Measurements from ENCODE around the gene OR1D5. TPM values are rescaled to one million over a fixed set of nuclear protein-coding genes. Genes with fewer than 3 reads are reported as not detected.
"Not testable (repeated sequence)": the region's sequence is repeated elsewhere in the genome, so short reads cannot be mapped to it uniquely, and the experiment has no call there.

OR1D5 gene
- total and polyA plus RNA-seq, 7 experiments from 2014 or later = not detected

GRCh38 chr17:3034578-3034920 lies 28.9 kb downstream of the OR1D5 start:
- POLR2A ChIA-PET = no interaction called here
- no peak overlapping the region for H3K27ac ChIP-seq (ENCODE audit: low read depth, low read length)
- DNase-seq = peak in 1 of 9 donors; percentile 15
- Mint-ChIP-seq H3K4me3 (no peak overlapping the region), H3K36me3 (peaks cover 0 to 9% (median 0%) of the 10 kb centered on the region in 5 donors), H3K4me1 (peaks cover 0 to 5% (median under 1%) of the 10 kb centered on the region in 7 donors), H3K27me3 (no peaks in the 10 kb centered on the region), H3K27ac (no peak overlapping the region), H3K9me3 (no peaks in the 10 kb centered on the region)
- H3K4me3 ChIP-seq (ENCODE audit: low read length) = no peak overlapping the region
- H3K9me3 ChIP-seq (ENCODE audit: control insufficient read depth in 2 of 3, low read length in 3 of 3) = no peaks in the 10 kb centered on the region
- ATAC-seq = no peak
- no peaks in the 10 kb centered on the region for H3K27me3 ChIP-seq (ENCODE audit: control insufficient read depth in 2 of 2, insufficient read depth in 2 of 2, low read length in 2 of 2)
- intact Hi-C loops (cut with micrococcal nuclease) = no loop called here
- CTCF ChIA-PET = no interaction called here
- H3K36me3 ChIP-seq (ENCODE audit: control insufficient read depth in 2 of 3, insufficient read depth in 3 of 3, low read length in 3 of 3) = peaks cover 0 to 6% (median 0%) of the 10 kb centered on the region in 3 experiments
- H3K4me1 ChIP-seq (ENCODE audit: control insufficient read depth in 2 of 2, insufficient read depth in 2 of 2, low read length in 2 of 2) = no peaks in the 10 kb centered on the region

- no peaks in the 10 kb centered on the region for H3K27me3 Mint-ChIP-seq
- no peak overlapping the region for H3K27ac ChIP-seq (ENCODE audit: low read depth, low read length)
- no peak overlapping the region for H3K4me3 Mint-ChIP-seq
- no peak overlapping the region for H3K27ac Mint-ChIP-seq
- CTCF ChIA-PET = no interaction called here
- H3K9me3 ChIP-seq (ENCODE audit: control insufficient read depth in 2 of 3, low read length in 3 of 3) = no peaks in the 10 kb centered on the region
- H3K9me3 Mint-ChIP-seq = no peaks in the 10 kb centered on the region
- H3K4me1 Mint-ChIP-seq = peaks cover 0 to 2% (median 0%) of the 10 kb centered on the region in 7 donors
- peaks cover 0 to 15% (median 0%) of the 10 kb centered on the region in 5 donors for H3K36me3 Mint-ChIP-seq
- peak; percentile 13 for ATAC-seq
- intact Hi-C loops (cut with micrococcal nuclease) = no loop called here
- H3K27me3 ChIP-seq (ENCODE audit: control insufficient read depth in 2 of 2, insufficient read depth in 2 of 2, low read length in 2 of 2) = no peaks in the 10 kb centered on the region
- DNase-seq = peak in 1 of 9 donors; percentile 13
- POLR2A ChIA-PET = no interaction called here
- H3K36me3 ChIP-seq (ENCODE audit: control insufficient read depth in 2 of 3, insufficient read depth in 3 of 3, low read length in 3 of 3) = peaks cover 0 to 12% (median 0%) of the 10 kb centered on the region in 3 experiments
- no peaks in the 10 kb centered on the region for H3K4me1 ChIP-seq (ENCODE audit: control insufficient read depth in 2 of 2, insufficient read depth in 2 of 2, low read length in 2 of 2)
- no peak overlapping the region for H3K4me3 ChIP-seq (ENCODE audit: low read length)
Observed at GRCh38 chr17:3033741-3034577, 29.4 kb downstream of the OR1D5 start.

DNA sequence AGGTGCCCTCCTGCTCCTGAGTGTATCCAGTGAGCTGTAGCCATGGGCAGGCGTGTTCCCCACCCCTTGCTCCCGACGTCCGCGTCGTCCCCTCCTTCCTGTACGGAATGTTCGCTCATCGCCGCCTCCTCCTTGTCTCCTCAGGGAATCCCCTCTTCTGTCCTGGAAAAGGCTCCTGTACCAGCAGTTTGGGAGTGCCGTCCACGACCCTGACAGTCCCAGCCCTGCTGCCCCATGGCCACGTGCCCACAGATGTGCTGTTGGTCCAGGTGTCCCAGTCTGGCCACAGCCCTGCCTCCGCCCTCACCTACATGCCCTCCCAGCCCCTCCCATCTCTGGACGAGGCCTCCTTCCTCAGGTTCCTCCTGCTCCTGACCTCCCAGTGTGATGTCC lies 30.2 kb downstream of the OR1D5 start:
- H3K4me1 ChIP-seq (ENCODE audit: control insufficient read depth in 2 of 2, insufficient read depth in 2 of 2, low read length in 2 of 2) = no peaks in the 10 kb centered on the region
- peaks cover 0 to 15% (median 0%) of the 10 kb centered on the region in 3 experiments for H3K36me3 ChIP-seq (ENCODE audit: control insufficient read depth in 2 of 3, insufficient read depth in 3 of 3, low read length in 3 of 3)
- no peak overlapping the region for H3K4me3 Mint-ChIP-seq
- no peaks in the 10 kb centered on the region for H3K9me3 ChIP-seq (ENCODE audit: control insufficient read depth in 2 of 3, low read length in 3 of 3)
- POLR2A ChIA-PET = no interaction called here
- ATAC-seq (no peak), DNase-seq (no peak)
- H3K27me3 Mint-ChIP-seq = no peaks in the 10 kb centered on the region
- peaks cover 0 to 17% (median 3%) of the 10 kb centered on the region in 5 donors for H3K36me3 Mint-ChIP-seq
- CTCF ChIA-PET = no interaction called here
- no peak overlapping the region for H3K27ac Mint-ChIP-seq
- no peak overlapping the region for H3K4me3 ChIP-seq (ENCODE audit: low read length)
- intact Hi-C loops (cut with micrococcal nuclease) = no loop called here
- H3K27me3 ChIP-seq (ENCODE audit: control insufficient read depth in 2 of 2, insufficient read depth in 2 of 2, low read length in 2 of 2) = no peaks in the 10 kb centered on the region
- H3K9me3 Mint-ChIP-seq = no peaks in the 10 kb centered on the region
- H3K27ac ChIP-seq (ENCODE audit: low read depth, low read length) = no peak overlapping the region
- H3K4me1 Mint-ChIP-seq = no peaks in the 10 kb centered on the region

- Mint-ChIP-seq H3K9me3 (peaks cover 0 to 1% (median 0%) of the 10 kb centered on the region in 11 donors), H3K36me3 (peaks cover 0 to 23% (median 3%) of the 10 kb centered on the region in 5 donors), H3K27me3 (no peaks in the 10 kb centered on the region), H3K4me3 (no peak overlapping the region), H3K27ac (no peak overlapping the region), H3K4me1 (no peaks in the 10 kb centered on the region)
- intact Hi-C loops (cut with micrococcal nuclease) = no loop called here
- Histone ChIP-seq H3K27ac (ENCODE audit: low read depth, low read length) (no peak overlapping the region), H3K36me3 (ENCODE audit: control insufficient read depth in 2 of 3, insufficient read depth in 3 of 3, low read length in 3 of 3) (peaks cover 0 to 20% (median 0%) of the 10 kb centered on the region in 3 experiments), H3K9me3 (ENCODE audit: control insufficient read depth in 2 of 3, low read length in 3 of 3) (no peaks in the 10 kb centered on the region), H3K27me3 (ENCODE audit: control insufficient read depth in 2 of 2, insufficient read depth in 2 of 2, low read length in 2 of 2) (no peaks in the 10 kb centered on the region), H3K4me3 (ENCODE audit: low read length) (no peak overlapping the region), H3K4me1 (ENCODE audit: control insufficient read depth in 2 of 2, insufficient read depth in 2 of 2, low read length in 2 of 2) (no peaks in the 10 kb centered on the region)
- DNase-seq = no peak
- ChIA-PET CTCF (no interaction called here), POLR2A (interaction anchor here (0.8 kb wide), 1 partner anchor 20 kb away, joined by 4 read pairs; no protein-coding TSS in a partner anchor)
- ATAC-seq = no peak
Observed at GRCh38 chr17:3032258-3033247, 30.9 kb downstream of the OR1D5 start.

- intact Hi-C loops (cut with micrococcal nuclease) = not testable (repeated sequence)
Observed at GRCh38 chr17:3030852-3031470, 32.4 kb downstream of the OR1D5 start.

GRCh38 chr17:3030096-3030495 lies 33.3 kb downstream of the OR1D5 start:
- Histone ChIP-seq H3K4me3 (ENCODE audit: low read length) (no peak overlapping the region), H3K9me3 (ENCODE audit: control insufficient read depth in 2 of 3, low read length in 3 of 3) (no peaks in the 10 kb centered on the region), H3K27ac (ENCODE audit: low read depth, low read length) (no peak overlapping the region), H3K36me3 (ENCODE audit: control insufficient read depth in 2 of 3, insufficient read depth in 3 of 3, low read length in 3 of 3) (peaks cover 0 to 43% (median 0%) of the 10 kb centered on the region in 3 experiments), H3K27me3 (ENCODE audit: control insufficient read depth in 2 of 2, insufficient read depth in 2 of 2, low read length in 2 of 2) (no peaks in the 10 kb centered on the region), H3K4me1 (ENCODE audit: control insufficient read depth in 2 of 2, insufficient read depth in 2 of 2, low read length in 2 of 2) (no peaks in the 10 kb centered on the region)
- DNase-seq = no peak
- peaks cover 0 to 26% (median 0%) of the 10 kb centered on the region in 5 donors for H3K36me3 Mint-ChIP-seq
- no peak overlapping the region for H3K27ac Mint-ChIP-seq
- ATAC-seq = peak; percentile 32
- intact Hi-C loops (cut with micrococcal nuclease) = no loop called here
- ChIA-PET POLR2A (no interaction called here), CTCF (interaction anchor here (0.5 to 1.2 kb wide), 2 partner anchors 86 to 202 kb away, joined by 3 read pairs; no protein-coding TSS in a partner anchor)
- H3K27me3 Mint-ChIP-seq = no peaks in the 10 kb centered on the region
- no peak overlapping the region for H3K4me3 Mint-ChIP-seq
- peaks cover 0 to 1% (median 0%) of the 10 kb centered on the region in 11 donors for H3K9me3 Mint-ChIP-seq
- no peaks in the 10 kb centered on the region for H3K4me1 Mint-ChIP-seq

More at GRCh38 chr17:3030852-3031470, 32.4 kb downstream of the OR1D5 start:
- H3K36me3 ChIP-seq (ENCODE audit: control insufficient read depth in 2 of 3, insufficient read depth in 3 of 3, low read length in 3 of 3) = peaks cover 0 to 35% (median 0%) of the 10 kb centered on the region in 3 experiments
- H3K9me3 ChIP-seq (ENCODE audit: control insufficient read depth in 2 of 3, low read length in 3 of 3); ATAC-seq; H3K27ac ChIP-seq (ENCODE audit: low read depth, low read length); H3K4me3 Mint-ChIP-seq; H3K27ac Mint-ChIP-seq; DNase-seq; H3K9me3 Mint-ChIP-seq; H3K4me1 Mint-ChIP-seq; H3K4me3 ChIP-seq (ENCODE audit: low read length); H3K27me3 ChIP-seq (ENCODE audit: control insufficient read depth in 2 of 2, insufficient read depth in 2 of 2, low read length in 2 of 2); POLR2A ChIA-PET; H3K4me1 ChIP-seq (ENCODE audit: control insufficient read depth in 2 of 2, insufficient read depth in 2 of 2, low read length in 2 of 2); H3K27me3 Mint-ChIP-seq: not testable (repeated sequence)
- CTCF ChIA-PET = interaction anchor here (0.5 to 1.2 kb wide), 3 partner anchors 17 to 203 kb away, joined by 3 read pairs; no protein-coding TSS in a partner anchor
- peaks cover 0 to 26% (median 3%) of the 10 kb centered on the region in 5 donors for H3K36me3 Mint-ChIP-seq
